Sigmoid colon (tissue), 4 donors: ENCODE data around the gene CDK6.

ENCODE experiments used
- CTCF ChIP-seq, 4 experiments: fragments of 450-650 bp in 3 of 4; fragments of 200-600 bp in 1 of 4; IDR thresholded peaks; one replicate each; pipeline ENCODE4 v1.5.1; 2016 to 2019; ENCODE audit warnings: antibody characterized with exemption in 4 of 4, mild to moderate bottlenecking in 3 of 4, moderate library complexity in 2 of 4
- EP300 ChIP-seq, 4 donors: sonication (generic); formaldehyde crosslinking; IDR thresholded peaks; one replicate each; pipeline ENCODE4 v1.6.1; 2017; ENCODE audit warnings: antibody characterized with exemption in 4 of 4
- POLR2A ChIP-seq, 2 donors: fragments of 450-650 bp; IDR thresholded peaks; one replicate each; pipeline ENCODE4 v1.6.1; 2016; ENCODE audit warnings: antibody characterized with exemption in 2 of 2, mild to moderate bottlenecking in 2 of 2, moderate library complexity in 2 of 2

GRCh38 chr7:92742186-92742585, 94.2 kb downstream of the CDK6 start:
- no peak for TF ChIP-seq POLR2A (IDR thresholded peaks at IDR 0.05)
- no peak for TF ChIP-seq EP300 (IDR thresholded peaks at IDR 0.05)
- no peak for TF ChIP-seq CTCF (IDR thresholded peaks at IDR 0.05)
